Measurements from ENCODE around the gene LIMCH1. TPM values are rescaled to one million over a fixed set of nuclear protein-coding genes. Genes with fewer than 3 reads are reported as not detected.

The LIMCH1 gene
- total and polyA plus RNA-seq, 2 of the 8 experiments (the other 6 are each of a cell fraction or from before 2014, with no cell fraction given), result 2.7 to 3.0 TPM

- Histone ChIP-seq H4K8ac (ENCODE audit: extremely low read depth, insufficient read depth, low read length) (no peak overlapping the region), H3K27me3 (replicated peaks in 1 of 4; ENCODE audit: control insufficient read depth in 3 of 4, extremely low read depth in 1 of 4, insufficient read depth in 3 of 4, low read length in 3 of 4) (peaks cover 0 to 2% (median under 1%) of the 10 kb centered on the region in 4 experiments; a peak in 3 of 7 replicates), H3K9ac (replicated peaks in 1 of 4; ENCODE audit: extremely low read depth in 1 of 4, low read depth in 3 of 4, low read length in 3 of 4) (no peak overlapping the region), H3K4me1 (replicated peaks in 1 of 4; ENCODE audit: control insufficient read depth in 3 of 4, insufficient read depth in 4 of 4, low read length in 3 of 4) (peaks cover 0 to 3% (median 2%) of the 10 kb centered on the region in 4 experiments; a peak in 3 of 7 replicates), H3K79me1 (ENCODE audit: low read depth, low read length) (no peaks in the 10 kb centered on the region), H3K36me3 (ENCODE audit: control insufficient read depth in 2 of 4, insufficient read depth in 4 of 4, low read length in 3 of 4) (no peaks in the 10 kb centered on the region), H3K27ac (ENCODE audit: low read depth, low read length) (no peak overlapping the region), H2BK15ac (ENCODE audit: low read length) (no peak overlapping the region), H2AFZ (ENCODE audit: low read length) (no peak overlapping the region), H3K4me2 (ENCODE audit: insufficient read depth in 1 of 2, low read depth in 2 of 2, low read length in 2 of 2) (no peak overlapping the region), H4K5ac (ENCODE audit: insufficient read length, low read depth, low read length) (no peak overlapping the region), H3K4me3 (ENCODE audit: extremely low read depth in 1 of 4, insufficient read depth in 2 of 4, low read depth in 3 of 4, low read length in 4 of 4) (no peak overlapping the region), H2BK20ac (ENCODE audit: low read length) (no peak overlapping the region), H3K79me2 (ENCODE audit: control insufficient read depth in 1 of 2, insufficient read depth in 2 of 2, low read length in 2 of 2) (no peaks in the 10 kb centered on the region), H4K20me1 (replicated peaks in 1 of 2; ENCODE audit: control insufficient read depth in 1 of 2, insufficient read depth in 2 of 2, low read length in 2 of 2) (no peaks in the 10 kb centered on the region), H3K56ac (replicated peaks; ENCODE audit: insufficient read length, low read depth, low read length) (no peak overlapping the region), H2AK5ac (ENCODE audit: low read depth, low read length) (no peak overlapping the region), H3K23ac (ENCODE audit: insufficient read length) (no peak overlapping the region), H3K4ac (replicated peaks; ENCODE audit: insufficient read length, low read depth, low read length) (no peak overlapping the region), H3K18ac (ENCODE audit: extremely low read depth, low read length) (no peak overlapping the region), H3K14ac (ENCODE audit: insufficient read length) (no peak overlapping the region), H3K9me3 (ENCODE audit: insufficient read depth in 2 of 2, low read depth in 1 of 2, low read length in 1 of 2) (no peaks in the 10 kb centered on the region), H2BK120ac (replicated peaks; ENCODE audit: low read depth, low read length) (no peak overlapping the region), H2BK12ac (ENCODE audit: low read depth, low read length) (no peak overlapping the region), H2BK5ac (ENCODE audit: low read depth, low read length) (no peak overlapping the region), H3K23me2 (ENCODE audit: low read depth, low read length) (no peaks in the 10 kb centered on the region), H4K91ac (replicated peaks; ENCODE audit: insufficient read length, low read length) (no peak overlapping the region)
- FAIRE-seq (no peak), DNase-seq (ENCODE audit: low read depth in 1 of 2, low spot score in 2 of 2) (no peak)
- 79% methylated on average over 1 of the region's 1 CpG; no CpG with 5 or more reads in 1 of the 2 experiments for WGBS, 2 experiments (ENCODE audit: extremely low coverage in 1 of 2, insufficient coverage in 1 of 2, insufficient read length in 1 of 2, insufficient replicate concordance in 2 of 2, low coverage in 1 of 2, low lambda C conversion rate in 2 of 2, missing lambda C conversion rate in 1 of 2)
- CTCF ChIA-PET (ENCODE audit: partially characterized antibody), result interaction anchor here (1.1 kb wide), 1 partner anchor 278 kb away, joined by 3 read pairs; no protein-coding TSS in a partner anchor
- POLR2A ChIA-PET (ENCODE audit: partially characterized antibody), result no interaction called here
- TF ChIP-seq SIN3A (conservative IDR thresholded peaks at IDR 0.05 in 1 of 2, IDR thresholded peaks at IDR 0.05 in 1 of 2; ENCODE audit: low read depth in 1 of 2, low read length in 2 of 2) (no peak), SRF (IDR thresholded peaks at IDR 0.05; ENCODE audit: low read depth, low read length) (no peak), FOSL1 (IDR thresholded peaks at IDR 0.05; ENCODE audit: insufficient read depth, low read depth, low read length) (no peak), RXRA (IDR thresholded peaks at IDR 0.05; ENCODE audit: insufficient read depth, low read depth, low read length) (no peak), KDM4A (IDR thresholded peaks at IDR 0.05; ENCODE audit: low read depth, low read length, severe bottlenecking) (no peak), USF2 (IDR thresholded peaks at IDR 0.05; ENCODE audit: low read length) (no peak), RNF2 (IDR thresholded peaks at IDR 0.05; ENCODE audit: borderline replicate concordance, low read depth, low read length, missing control alignments, poor library complexity, severe bottlenecking) (no peak), TBP (IDR thresholded peaks at IDR 0.05; ENCODE audit: low read depth, low read length) (no peak), NRF1 (IDR thresholded peaks at IDR 0.05; ENCODE audit: low read depth, low read length) (no peak), SP2 (IDR thresholded peaks at IDR 0.05; ENCODE audit: low read length) (no peak)
These were observed 101.3 kb downstream of the LIMCH1 start for GRCh38 chr4:41639291-41639690.
